HG02798 (cell line): ENCODE results near the gene KRT1.

Source experiments
- ATAC-seq: cut with Tn5 transposase; IDR thresholded peaks from one replicate; pipeline ENCODE4 v1.9.1; 2021; ENCODE audit warnings: mild to moderate bottlenecking; ENCODE audit not compliant: unreplicated experiment, poor library complexity

The KRT1 gene

GRCh38 chr12:52662918-52663229 is 17.3 kb downstream of the KRT1 start:
- no peak for ATAC-seq

GRCh38 chr12:52662093-52662917 is 17.9 kb downstream of the KRT1 start:
- ATAC-seq, result no peak

DNA sequence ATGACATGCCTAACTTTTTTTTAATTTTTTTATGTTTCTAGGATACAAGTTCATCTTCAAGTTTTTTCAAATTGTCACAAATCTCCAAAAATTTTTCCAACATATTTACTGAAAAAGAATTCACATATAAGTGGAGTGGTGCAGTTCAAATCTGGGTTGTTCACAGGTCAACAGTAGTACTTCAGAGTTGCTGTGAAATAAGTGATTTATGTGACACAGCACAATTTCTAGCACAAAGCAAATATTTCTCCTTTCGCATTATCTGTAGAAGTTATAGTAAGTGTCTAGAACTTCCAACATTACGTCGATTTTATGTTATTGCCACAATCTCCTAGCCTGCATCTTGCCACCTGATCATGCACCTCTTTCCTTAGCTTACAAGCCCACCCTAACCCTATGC is 18.5 kb downstream of the KRT1 start:
- ATAC-seq, result no peak

DNA sequence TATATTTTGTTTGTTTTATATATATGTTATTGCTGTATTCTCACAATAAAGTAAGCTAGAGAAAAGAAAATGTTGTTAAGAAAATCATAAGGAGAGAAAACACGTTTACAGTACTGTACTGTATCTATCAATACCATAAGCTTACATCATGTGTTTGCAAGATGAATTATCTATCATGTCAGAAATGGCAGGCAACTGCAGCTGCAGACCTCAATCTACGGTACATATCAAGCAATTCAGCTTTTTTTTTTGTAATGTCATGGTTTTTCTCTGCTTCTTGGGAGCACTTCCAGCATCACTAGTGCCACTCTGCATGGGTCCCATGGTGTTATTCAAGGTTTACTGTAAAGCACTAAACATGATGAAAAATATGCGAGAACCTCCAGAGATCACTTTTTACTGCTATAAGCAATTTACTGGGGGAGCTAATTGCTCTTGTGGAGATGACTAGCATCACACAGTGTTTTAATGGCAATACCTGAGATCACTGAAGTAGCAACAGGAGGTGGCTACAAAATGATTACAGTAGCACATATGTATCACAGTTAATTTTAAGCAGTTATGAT is 19.2 kb downstream of the KRT1 start:
- no peak for ATAC-seq

GRCh38 chr12:52659951-52660350 is 20.3 kb downstream of the KRT1 start:
- ATAC-seq, result no peak

GRCh38 chr12:52659395-52659794 is 20.8 kb downstream of the KRT1 start:
- no peak for ATAC-seq

DNA sequence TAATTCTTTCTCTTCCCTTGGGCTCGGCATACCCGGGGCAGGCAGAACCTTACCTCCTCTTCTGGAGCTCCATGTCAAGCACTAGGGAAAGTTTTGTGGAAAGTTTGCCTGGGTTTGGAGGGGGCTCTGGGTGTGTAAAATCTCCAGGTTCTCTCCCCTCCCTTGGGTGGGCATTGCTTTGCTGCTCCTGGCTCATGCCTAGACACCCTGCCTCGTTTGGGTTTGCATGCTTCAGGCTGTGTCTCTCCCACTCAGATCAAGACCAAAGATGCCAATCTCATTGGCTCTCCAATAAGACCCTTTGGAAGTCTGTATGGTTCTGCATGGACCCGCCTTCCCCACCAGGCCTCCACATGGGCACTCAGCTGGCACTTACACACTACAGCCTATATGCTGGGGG is 22.0 kb downstream of the KRT1 start:
- ATAC-seq, result no peak

GRCh38 chr12:52657250-52657902 is 22.8 kb downstream of the KRT1 start:
- ATAC-seq, result no peak

DNA sequence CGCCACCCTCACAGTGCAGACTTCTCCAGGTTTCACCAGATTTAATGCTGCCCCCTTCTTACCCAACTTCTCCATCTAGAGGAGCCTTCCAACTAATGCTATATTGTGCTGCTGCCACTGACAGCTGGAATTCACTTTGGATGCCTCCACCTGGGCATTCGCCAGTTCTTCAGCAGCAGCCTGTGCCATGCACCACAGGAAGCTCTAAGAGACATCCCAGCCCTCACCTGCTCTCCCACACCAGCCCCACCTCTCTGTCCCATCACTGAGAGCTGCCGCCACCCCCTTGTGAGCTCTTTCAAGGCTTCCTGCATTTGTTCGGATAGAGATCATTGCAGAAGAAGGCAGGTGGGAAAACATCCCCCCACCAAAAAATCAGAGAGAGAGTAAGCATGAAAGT is 23.6 kb downstream of the KRT1 start:
- no peak for ATAC-seq

DNA sequence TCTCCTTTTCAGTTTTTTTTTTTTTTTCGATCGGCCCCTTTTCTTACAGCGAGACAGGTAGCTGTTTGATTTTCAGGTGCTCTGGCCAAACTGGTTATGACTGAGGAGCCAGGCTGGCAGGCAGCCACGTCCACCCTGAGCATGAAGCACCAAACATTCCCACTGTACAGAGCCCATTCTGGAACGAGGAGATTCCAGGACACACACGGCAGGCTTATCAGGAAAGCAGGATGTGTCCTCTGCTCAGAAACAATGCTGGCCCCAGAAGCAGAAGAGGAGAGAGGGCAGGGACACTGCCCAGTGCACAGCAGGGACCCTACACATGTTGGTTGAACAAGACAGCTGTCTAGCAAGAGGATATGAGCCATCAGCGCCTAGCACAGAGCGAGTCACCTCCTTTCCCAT is 24.5 kb downstream of the KRT1 start:
- no peak for ATAC-seq

DNA sequence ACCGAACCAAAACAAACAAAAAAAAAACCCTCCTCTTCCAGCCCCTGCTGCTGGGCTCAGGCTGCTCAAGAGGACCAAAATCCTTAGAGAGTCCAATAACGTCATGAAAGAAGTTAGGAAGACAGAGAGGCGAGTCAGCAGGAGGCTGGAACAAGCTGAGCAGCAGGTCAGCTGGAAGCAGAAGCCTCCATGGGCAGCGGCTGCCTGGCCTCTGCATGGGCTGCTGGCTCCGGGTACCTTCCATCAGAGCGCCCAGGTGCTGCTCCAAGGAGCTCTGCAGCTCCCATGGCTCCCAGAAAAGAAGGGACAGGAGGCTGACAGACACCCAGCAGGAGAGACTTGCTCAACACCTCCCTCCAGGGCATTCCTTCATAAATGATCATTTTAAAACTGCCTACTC is 25.0 kb downstream of the KRT1 start:
- no peak for ATAC-seq

GRCh38 chr12:52651726-52652261 is 28.4 kb downstream of the KRT1 start, which contains the start of gene KRT2:
TSS of gene KRT2 (minus strand) at chr12:52652211. CDS start at chr12:52652142, 69 bp downstream.
- ATAC-seq, result no peak

DNA sequence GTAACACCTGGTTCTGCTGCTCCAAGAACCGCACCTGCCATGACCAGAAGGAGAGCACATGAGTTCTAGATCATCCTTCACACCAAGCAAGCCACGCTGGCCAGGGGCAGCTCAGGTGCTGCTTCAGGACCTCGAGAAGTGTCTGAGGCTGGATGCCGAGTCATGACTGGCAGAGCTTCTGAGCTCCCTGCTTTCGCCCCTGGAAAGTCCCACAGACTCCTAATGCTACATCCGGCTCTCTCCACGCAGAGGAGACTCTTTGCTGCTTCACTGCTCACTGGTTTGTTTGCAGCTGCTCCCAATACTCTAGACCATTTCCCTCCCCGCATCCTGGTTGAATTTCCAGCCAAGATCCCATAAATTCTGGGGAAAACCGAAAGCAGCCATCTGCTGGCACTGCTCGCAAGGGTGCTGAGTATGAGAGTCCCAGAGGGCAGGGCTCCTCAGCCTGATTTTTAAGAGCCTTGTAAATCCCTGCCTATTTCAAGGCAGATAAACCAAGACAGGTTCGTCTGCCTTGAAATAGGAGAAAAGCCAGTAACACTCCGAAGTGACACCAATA is 29.6 kb downstream of the KRT1 start:
- ATAC-seq, result no peak

DNA sequence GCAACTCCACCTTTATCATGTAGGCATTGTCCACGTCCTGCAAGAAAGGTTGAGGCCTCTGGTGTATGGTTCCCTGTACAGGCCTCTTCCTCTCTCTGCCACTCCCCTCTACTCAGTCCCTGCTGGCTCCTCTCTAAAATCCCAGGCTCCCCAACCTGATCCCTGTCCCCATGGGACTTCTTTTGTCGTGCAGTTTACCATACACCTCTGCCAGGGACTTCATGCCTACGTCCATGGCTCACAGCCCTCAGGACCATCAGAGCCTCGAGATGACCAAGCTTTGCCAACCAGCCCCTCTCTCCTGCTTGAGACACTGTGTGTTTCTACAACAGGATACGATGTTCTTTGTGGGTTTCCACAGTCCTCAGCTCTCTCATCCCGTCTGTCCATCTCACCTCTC is 31.1 kb downstream of the KRT1 start:
- ATAC-seq, result no peak

DNA sequence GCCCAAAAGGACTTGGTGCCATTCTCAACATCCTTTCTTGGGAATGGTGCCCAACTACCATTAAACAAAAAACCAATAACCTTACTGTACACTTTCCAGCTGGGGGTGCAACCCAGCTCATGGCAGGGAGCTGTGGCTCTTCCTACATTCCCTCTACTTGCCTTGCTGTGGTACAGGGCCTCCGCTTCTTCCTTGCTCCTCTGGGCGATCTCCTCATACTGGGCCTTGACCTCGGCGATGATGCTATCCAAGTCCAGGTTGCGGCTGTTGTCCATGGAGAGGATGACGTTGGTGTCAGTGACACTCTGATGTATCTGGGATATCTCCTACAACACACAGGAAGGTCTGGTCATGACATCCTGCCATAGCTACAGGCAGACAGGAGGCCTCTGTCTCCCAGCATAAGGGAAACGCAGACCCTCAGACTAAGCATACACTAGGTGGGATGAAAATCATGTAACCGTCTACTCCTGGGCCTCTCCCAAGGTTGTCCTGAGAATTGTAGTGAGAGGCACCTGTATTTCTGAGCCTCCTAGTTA is 32.1 kb downstream of the KRT1 start:
- ATAC-seq, result no peak

DNA sequence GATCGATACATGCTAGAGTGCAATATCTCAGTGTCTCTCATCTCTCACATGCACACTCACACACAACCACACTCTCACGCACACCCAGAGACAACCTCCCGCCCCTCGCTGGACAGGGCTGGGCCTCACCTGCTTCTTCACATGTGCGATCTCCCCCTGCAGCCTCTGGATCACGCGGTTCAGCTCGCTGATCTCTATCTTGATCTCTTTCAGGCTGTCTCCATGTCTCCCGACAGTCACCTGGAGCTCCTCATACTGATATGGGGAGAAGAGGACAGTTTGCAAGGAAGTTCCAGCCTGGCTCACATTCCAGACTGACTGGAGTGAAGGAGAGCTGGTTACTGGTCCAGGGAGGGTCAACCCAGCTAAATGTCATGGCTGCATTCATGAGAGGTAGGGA is 32.6 kb downstream of the KRT1 start:
- ATAC-seq, result no peak

GRCh38 chr12:52646613-52647012 is 33.6 kb downstream of the KRT1 start:
- no peak for ATAC-seq

GRCh38 chr12:52645982-52646381 is 34.2 kb downstream of the KRT1 start:
- no peak for ATAC-seq

DNA sequence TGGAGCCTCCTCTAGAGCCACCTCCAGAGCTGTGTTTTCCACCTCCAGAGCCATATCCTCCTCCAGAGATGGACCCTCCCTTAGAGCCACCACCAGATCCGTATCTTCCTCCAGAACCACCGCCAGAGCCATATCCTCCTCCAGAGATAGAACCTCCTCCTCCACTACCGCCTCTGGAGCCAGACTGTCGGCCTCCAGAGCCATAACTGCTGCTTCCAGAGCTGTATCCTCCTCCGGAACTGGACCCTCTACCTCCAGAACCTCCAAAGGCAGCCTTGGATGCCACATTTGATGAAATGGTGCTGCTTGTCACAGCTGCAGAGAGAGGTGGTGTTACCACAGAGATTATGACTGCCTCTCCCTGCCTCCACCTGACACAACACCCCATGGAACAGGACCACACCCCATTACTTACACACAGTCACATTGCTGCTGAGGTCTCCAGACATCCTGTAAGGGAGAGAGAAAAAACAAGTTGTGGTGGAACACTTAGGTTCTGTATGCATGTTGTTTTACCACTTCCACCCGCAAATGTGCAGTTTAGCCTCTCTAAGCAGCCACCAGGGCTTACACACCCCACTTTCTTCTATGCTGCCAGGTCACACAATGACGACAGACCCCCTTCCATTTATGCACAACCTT is 35.0 kb downstream of the KRT1 start:
- no peak for ATAC-seq

DNA sequence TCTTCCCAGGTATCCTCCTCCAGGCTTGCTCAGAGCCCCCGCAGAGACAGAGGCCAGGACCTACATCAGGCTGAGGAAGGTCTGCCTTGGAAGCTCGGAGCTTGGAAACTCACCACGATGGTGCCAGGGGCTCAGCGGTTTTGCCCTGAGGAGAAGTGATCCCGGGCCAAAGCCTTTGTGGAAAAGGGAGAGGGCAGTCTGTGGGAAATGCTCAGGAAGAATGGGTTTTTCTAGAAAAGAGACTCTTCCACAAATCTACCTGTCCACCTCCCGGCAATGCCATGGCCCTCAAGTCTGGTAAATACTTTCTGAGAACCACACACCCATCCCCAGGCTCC is 36.2 kb downstream of the KRT1 start:
- no peak for ATAC-seq
